Neutrophil (primary cell): ENCODE measurements around the gene DIP2C.

Experiments
- H3K27ac ChIP-seq: fragments of 200-600 bp; sonication (generic); 2 replicates; pipeline ENCODE4 v1.5.1; 2016; ENCODE audit warnings: mild to moderate bottlenecking, moderate library complexity
- H3K27me3 ChIP-seq: fragments of 200-600 bp; sonication (generic); 2 replicates; pipeline ENCODE4 v1.6.0; 2016; ENCODE audit warnings: mild to moderate bottlenecking
- H3K36me3 ChIP-seq: fragments of 200-600 bp; sonication (generic); 2 replicates; pipeline ENCODE4 v1.5.1; 2017
- H3K4me1 ChIP-seq, 2 experiments: fragments of 200-600 bp in 1 of 2; sonication (generic) in 1 of 2; 1 replicate in 1 of 2; 2 replicates in 1 of 2; pipeline versions ENCODE4 v1.5.1 to v1.6.1; 2013 to 2016; ENCODE audit warnings: low read depth in 1 of 2, low read length in 1 of 2, mild to moderate bottlenecking in 1 of 2, moderate library complexity in 1 of 2; ENCODE audit not compliant: control insufficient read depth in 1 of 2, insufficient read depth in 1 of 2
- H3K4me3 ChIP-seq, 2 experiments: fragments of 200-600 bp in 1 of 2; sonication (generic) in 1 of 2; 1 replicate in 1 of 2; 2 replicates in 1 of 2; pipeline ENCODE4 v1.5.1; 2013 to 2016; ENCODE audit warnings: low read depth in 1 of 2, low read length in 1 of 2, mild to moderate bottlenecking in 1 of 2, moderate library complexity in 1 of 2
- H3K9me3 ChIP-seq: fragments of 200-600 bp; sonication (generic); 2 replicates; pipeline ENCODE4 v1.5.1; 2016
- TF ChIP-seq, protein P1 (sequence below): fragments of 200-600 bp; sonication (generic); IDR thresholded peaks from 2 replicates; pipeline ENCODE4 v1.5.1; 2016; ENCODE audit warnings: antibody characterized with exemption

Gene DIP2C

DNA sequence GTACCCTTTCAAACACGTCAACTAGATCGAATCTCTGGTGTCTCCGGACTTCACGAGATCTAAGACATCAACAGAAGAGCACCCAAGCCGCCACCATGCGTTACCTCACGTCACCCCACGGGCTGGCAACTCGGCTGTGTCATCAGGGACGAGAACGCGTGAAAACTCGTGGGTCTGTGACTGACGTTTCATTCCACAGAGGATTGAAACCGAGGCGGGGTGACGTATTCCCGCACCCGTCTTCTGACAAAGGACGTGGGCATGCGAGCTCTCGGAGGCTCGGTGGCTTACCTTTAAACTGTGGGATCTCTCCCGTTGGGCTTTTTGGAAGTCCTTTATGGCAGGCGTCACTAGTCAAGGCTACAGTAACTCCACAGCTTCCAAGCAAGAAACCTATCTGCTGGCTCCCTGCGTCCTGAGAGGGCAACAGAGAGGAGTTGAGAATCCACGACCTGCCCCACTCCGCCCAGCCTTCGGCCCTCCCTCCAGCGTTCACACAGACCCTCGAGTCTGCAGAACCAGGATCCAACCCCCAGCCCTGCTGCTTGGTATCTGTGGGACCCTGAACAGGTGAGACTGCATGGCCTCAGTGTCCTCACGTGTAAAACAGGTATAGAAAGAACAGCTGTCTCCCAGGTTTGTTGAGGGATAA, 298.9 kb downstream of the DIP2C start:
- Histone ChIP-seq H3K9me3 (no peaks in the 10 kb centered on the region), H3K4me3 (no peak overlapping the region), H3K27ac (no peak overlapping the region), H3K36me3 (no peaks in the 10 kb centered on the region), H3K4me1 (peaks cover 7 to 8% of the 10 kb centered on the region in 2 experiments), H3K27me3 (no peaks in the 10 kb centered on the region)
- TF ChIP-seq, protein P1, sequence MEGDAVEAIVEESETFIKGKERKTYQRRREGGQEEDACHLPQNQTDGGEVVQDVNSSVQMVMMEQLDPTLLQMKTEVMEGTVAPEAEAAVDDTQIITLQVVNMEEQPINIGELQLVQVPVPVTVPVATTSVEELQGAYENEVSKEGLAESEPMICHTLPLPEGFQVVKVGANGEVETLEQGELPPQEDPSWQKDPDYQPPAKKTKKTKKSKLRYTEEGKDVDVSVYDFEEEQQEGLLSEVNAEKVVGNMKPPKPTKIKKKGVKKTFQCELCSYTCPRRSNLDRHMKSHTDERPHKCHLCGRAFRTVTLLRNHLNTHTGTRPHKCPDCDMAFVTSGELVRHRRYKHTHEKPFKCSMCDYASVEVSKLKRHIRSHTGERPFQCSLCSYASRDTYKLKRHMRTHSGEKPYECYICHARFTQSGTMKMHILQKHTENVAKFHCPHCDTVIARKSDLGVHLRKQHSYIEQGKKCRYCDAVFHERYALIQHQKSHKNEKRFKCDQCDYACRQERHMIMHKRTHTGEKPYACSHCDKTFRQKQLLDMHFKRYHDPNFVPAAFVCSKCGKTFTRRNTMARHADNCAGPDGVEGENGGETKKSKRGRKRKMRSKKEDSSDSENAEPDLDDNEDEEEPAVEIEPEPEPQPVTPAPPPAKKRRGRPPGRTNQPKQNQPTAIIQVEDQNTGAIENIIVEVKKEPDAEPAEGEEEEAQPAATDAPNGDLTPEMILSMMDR = no peak

DNA sequence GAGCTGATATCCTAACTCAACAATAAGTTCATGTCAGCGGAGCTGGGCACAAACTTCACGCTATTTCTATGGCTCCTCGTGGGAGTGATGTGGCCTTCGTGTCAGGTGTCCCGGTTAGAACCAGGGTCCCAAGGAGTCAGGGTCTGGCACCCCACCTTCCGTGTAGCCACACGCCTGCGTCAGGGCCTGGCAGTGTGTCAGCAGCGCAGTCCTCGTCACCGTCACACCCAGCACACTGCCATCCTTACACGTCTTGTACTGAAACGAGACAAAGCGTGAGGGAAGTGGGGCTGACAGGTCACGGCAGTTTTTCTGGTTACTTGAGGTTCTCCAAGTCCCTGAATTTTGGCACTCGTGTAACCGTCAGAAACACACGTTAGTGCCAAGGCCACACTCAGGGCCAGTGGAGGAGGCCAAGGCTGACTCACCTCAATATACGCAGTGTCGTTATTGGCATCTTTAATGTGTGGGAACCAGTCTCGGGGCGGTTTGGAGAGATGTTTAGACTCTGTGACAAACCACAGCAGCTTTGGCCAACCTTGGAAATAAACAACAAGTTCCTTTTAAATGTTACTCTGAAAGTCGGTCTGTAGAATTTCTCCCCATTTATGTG, 299.5 kb downstream of the DIP2C start:
- H3K4me1 ChIP-seq = peaks cover 7 to 8% of the 10 kb centered on the region in 2 experiments
- no peak overlapping the region for H3K4me3 ChIP-seq
- H3K27ac ChIP-seq = no peak overlapping the region
- H3K36me3 ChIP-seq = no peaks in the 10 kb centered on the region
- TF ChIP-seq, protein P1 = no peak
- no peaks in the 10 kb centered on the region for H3K9me3 ChIP-seq
- H3K27me3 ChIP-seq = no peaks in the 10 kb centered on the region

DNA sequence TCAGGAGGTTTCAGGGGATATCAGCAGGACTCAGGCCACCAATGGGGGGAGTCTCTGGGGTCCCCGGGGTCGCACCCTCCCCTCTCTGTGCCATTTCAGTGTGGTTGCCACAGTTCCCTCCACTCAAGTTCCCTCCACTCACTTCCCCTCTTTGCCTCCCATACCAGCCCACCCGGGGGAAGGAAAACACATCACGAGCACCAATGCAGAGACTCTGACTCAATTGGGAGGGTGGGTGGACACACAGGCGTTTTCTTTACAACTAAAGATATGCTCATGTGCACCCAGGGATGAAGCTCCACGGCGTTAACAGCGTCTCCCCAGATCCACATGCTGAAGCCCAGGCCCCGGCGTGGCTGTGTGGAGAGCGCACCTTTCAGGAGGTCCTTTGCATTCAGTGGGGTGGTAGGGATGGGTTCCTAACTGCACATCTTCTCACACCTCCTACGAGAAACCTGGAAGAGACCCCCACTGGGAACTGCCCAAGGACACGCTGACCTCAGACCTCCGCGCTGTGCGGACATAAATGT, 300.1 kb downstream of the DIP2C start:
- peaks cover 4 to 5% of the 10 kb centered on the region in 2 experiments for H3K4me1 ChIP-seq
- TF ChIP-seq, protein P1 = no peak
- no peak overlapping the region for H3K4me3 ChIP-seq
- H3K36me3 ChIP-seq = no peaks in the 10 kb centered on the region
- no peak overlapping the region for H3K27ac ChIP-seq
- H3K27me3 ChIP-seq = no peaks in the 10 kb centered on the region
- H3K9me3 ChIP-seq = no peaks in the 10 kb centered on the region

DNA sequence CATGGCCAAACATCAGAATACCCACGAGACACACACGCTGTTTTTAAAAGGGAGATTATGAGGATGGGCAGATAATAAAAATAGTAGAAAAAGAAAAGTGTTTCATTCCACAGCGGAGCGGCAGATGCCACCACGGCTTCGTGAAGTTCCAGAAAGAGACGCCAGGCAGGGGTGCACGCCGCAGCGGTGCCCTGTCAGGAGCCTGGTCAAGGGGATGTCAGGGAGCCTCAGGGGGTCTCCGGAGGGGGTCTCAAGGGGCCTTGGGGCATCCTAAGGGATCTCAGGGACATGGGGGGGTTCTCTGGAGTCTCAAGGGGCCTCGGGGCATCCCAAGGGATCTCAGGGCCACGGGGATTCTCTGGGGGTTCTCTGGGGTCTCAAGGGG, 300.8 kb downstream of the DIP2C start:
- peaks cover 0 to 5% of the 10 kb centered on the region in 2 experiments for H3K4me1 ChIP-seq
- TF ChIP-seq, protein P1 = no peak
- H3K27ac ChIP-seq = no peak overlapping the region
- H3K9me3 ChIP-seq = no peaks in the 10 kb centered on the region
- H3K36me3 ChIP-seq = no peaks in the 10 kb centered on the region
- H3K4me3 ChIP-seq = no peak overlapping the region
- H3K27me3 ChIP-seq = no peaks in the 10 kb centered on the region

DNA sequence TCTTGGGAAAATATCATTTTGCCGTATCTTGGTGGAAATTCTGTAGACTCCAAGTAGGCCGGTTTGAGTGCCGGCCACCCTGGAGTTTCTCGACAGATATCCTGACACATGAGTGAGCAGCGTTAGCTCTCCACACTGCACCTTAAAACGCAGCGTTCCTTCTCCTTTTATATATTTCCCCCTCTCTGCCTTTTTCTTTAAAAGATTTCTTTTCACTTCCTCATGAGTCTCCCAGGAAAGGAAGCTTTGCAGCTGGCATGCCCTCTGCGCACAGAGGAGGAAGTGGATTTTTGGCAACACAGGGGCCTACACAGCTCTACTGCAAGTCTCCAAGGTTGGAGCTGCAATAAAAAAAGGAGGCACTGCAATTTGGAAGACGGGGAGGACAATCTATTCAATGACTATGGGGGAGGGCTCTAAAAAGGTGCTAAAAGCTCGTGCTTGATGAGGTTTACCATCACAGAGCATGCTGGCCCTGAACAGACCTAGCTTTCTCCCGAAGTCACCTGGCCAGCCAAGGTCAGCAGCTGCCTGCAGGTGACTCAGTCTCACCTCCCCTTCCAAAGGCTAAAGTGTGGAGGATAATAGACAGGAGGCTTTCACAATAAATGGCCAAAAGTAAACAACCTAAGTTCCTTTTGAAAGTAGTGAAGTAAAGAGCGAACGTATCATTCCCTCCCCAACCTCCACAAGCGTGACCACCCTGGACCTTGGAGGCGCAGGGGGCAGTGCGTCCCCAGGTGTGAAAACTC, 301.4 kb downstream of the DIP2C start:
- Histone ChIP-seq H3K4me3 (no peak overlapping the region), H3K27ac (no peak overlapping the region), H3K27me3 (no peaks in the 10 kb centered on the region), H3K36me3 (no peaks in the 10 kb centered on the region), H3K4me1 (peaks cover 0 to 5% of the 10 kb centered on the region in 2 experiments), H3K9me3 (no peaks in the 10 kb centered on the region)
- TF ChIP-seq, protein P1 = no peak
